ENCODE data around the gene MAL.

Gene MAL

DNA sequence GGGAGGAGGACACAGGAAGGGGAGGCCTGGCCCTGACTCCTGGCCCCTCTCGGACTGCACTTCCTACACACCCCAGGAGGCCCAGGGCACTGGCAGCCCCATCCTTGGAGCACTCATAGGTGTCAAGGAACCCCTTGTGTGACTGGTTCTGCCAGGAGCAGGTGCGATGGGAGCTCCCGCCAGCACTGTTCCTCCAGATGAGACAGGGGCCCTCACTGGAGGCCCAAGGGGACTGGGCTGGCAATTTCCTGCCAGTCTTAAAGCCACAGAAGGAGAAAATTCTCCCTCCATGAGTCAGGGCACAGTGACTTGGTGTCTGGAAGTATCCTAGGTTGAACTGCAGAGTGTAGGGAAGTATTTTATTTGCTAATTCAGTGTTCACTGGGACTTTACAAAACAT lies 42.8 kb upstream of the MAL start:
- no peak for TF ChIP-seq CTCF (IDR thresholded peaks at IDR 0.05; ENCODE audit: low read depth, low read length, missing control alignments)
- no peak for DNase-seq (ENCODE audit: low read depth)
- no peak overlapping the region for H3K4me3 ChIP-seq (ENCODE audit: low read depth, low read length)

DNA sequence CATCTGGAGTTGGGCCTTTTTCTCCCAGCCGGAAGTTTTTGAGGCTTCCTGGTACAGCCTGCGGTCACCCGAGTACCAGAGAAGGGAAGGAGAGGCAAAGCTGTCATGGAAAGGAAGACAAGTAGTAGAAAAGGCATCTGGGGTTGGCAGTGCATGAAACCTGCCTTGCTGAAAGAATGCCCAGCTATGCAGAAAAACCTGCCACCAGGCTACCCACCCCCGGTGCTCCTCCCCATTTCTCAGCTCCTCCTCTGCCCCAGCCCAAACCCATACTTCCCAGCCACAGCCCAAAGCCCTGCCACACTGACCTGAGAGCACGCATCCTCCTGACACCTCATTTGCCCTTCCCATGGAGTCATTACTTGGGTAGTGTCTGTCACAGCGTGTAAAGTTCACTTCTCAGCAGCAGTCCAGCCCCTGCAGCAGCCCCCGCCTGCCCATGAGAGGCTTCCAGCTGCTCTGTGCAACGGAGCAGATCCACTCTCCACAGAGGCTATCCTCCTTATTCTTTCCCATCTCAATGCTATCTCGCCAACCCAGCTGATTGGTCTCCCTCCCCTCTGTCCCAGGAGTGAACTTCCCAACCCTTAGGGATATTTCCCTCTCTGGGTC lies 40.4 kb upstream of the MAL start:
- TF ChIP-seq CTCF (IDR thresholded peaks at IDR 0.05; ENCODE audit: low read depth, low read length, missing control alignments), result no peak
- DNase-seq (ENCODE audit: low read depth), result no peak
- no peak overlapping the region for H3K4me3 ChIP-seq (ENCODE audit: low read depth, low read length)

DNA sequence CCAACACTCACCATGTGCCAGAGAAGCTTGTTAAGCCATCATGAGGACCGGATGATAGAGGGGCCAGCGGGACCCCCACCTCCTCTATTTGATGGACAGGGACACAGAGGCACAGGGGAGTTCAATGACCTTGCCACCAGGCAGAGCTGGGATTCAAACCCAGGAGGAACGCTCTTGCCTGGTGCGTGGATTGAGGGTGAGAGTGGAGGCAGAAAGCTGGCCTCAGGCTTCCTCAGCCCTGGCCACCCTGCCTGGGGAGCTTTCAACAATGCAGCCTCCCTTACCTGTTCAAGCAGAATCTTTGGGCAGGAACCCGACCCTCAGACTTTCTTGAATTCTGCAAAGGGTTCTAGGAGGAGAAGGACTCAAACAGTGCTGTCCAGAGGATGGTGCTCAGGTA lies 39.9 kb upstream of the MAL start:
- no peak for TF ChIP-seq CTCF (IDR thresholded peaks at IDR 0.05; ENCODE audit: low read depth, low read length, missing control alignments)
- DNase-seq (ENCODE audit: low read depth), result no peak
- no peak overlapping the region for H3K4me3 ChIP-seq (ENCODE audit: low read depth, low read length)

- peak; percentile 82 for TF ChIP-seq CTCF (IDR thresholded peaks at IDR 0.05; ENCODE audit: low read depth, low read length, missing control alignments)
- peak; percentile 13 for DNase-seq (ENCODE audit: low read depth)
- no peak overlapping the region for H3K4me3 ChIP-seq (ENCODE audit: low read depth, low read length)
Observed at GRCh38 chr2:94986392-94986963, 39.0 kb upstream of the MAL start.

DNA sequence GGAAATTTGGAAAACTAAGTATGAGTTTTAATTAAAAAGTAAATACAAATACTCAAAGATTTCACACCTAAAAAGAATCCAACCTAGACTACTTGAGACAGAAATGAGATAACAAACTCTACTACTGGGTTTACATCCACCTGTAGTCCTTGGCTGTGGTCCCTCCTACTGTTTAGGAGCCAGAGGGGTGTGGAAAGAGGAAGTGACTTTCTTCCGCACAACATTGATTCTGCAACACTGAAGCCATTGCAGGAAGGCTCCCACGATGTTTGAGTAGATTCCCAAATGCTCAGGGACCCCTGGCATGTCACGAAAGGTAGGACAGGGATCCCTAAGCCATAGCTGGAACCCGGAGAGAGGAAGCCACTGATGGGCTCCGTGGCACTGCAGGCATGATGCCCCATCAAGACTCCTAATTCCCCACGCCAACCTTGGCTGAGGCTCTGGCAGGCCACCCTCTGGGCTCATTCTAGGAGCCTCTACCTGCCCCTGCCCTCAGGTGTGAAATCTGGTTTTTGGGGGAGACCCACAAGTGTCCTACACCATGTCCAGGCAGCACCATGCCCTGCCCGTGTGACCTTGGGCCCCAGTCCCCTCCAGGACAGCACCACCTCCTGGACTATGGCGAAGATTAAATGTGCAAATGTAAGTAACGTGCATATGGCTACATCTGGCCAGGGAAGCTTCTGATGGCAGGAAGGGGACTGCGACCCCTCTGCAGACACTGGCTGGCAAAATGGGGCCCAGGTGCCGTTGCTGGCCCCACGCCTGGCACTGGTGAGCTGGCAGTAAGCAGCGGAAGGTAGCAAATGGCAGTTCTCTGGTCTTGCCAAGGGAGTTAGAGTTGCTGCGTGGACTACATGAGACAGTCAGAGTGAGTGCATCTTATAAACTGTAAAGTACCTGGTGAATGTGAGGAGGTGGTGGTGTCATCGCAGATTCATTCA lies 38.2 kb upstream of the MAL start:
- no peak overlapping the region for H3K4me3 ChIP-seq (ENCODE audit: low read depth, low read length)
- no peak for DNase-seq (ENCODE audit: low read depth)
- no peak for TF ChIP-seq CTCF (IDR thresholded peaks at IDR 0.05; ENCODE audit: low read depth, low read length, missing control alignments)

DNA sequence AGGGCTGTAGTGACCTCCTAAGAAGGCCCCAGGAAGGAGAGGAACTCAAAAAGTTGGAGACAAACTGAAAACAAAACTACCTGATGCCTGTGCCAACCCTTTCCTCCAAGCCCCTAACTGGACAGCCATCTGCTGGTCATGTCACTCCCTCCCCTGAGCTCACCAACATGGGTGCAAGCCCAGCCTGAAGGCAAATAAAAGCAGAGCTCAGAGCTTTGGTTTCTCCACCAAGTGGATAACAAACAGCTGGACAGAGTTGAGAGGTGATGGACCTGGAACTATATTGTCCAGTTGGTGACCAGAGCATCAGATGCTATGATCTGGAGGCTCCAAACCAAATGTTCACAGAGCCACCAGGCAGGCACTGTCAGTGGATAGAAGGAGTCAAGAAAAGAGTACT lies 34.6 kb upstream of the MAL start:
- no peak for TF ChIP-seq CTCF (IDR thresholded peaks at IDR 0.05; ENCODE audit: low read depth, low read length, missing control alignments)
- H3K4me3 ChIP-seq (ENCODE audit: low read depth, low read length), result no peak overlapping the region
- DNase-seq (ENCODE audit: low read depth), result no peak
